DOHH2 (cell line): ENCODE data around the gene ACVR1B.

Experiments
- EZH2phosphoT487 ChIP-seq: fragments of 200-600 bp; sonication (generic); IDR thresholded peaks from 2 replicates; pipeline ENCODE4 v1.6.1; 2017; ENCODE audit warnings: borderline replicate concordance, mild to moderate bottlenecking, antibody characterized with exemption, low read length, moderate library complexity, mixed read lengths
- TF ChIP-seq, protein P1 (sequence below): fragments of 200-600 bp; sonication (generic); IDR thresholded peaks from one replicate; pipeline ENCODE4 v1.5.1; 2014; ENCODE audit warnings: antibody characterized with exemption, mild to moderate bottlenecking, low read depth, low read length; ENCODE audit not compliant: poor library complexity, severe bottlenecking

DNA sequence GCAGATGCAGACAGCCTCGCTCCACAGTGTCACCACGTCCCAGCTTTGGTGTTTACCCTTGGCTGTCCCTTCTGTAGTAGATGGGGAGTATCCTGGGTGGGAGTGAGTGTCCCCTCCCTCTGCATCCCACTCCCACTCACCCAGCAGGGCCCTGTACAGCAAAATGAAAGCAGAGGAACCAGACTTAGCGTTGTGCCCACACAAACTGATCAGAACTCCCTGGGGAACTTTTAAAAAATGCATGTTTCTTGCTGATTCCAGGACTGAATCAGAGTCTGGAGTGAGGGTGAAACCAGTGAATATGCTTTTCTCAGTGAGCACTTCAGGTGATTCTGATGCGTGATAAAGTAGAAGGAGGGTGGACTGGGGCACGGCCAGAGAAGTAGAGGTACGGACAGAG, 41.3 kb upstream of the ACVR1B start:
- TF ChIP-seq, protein P1, sequence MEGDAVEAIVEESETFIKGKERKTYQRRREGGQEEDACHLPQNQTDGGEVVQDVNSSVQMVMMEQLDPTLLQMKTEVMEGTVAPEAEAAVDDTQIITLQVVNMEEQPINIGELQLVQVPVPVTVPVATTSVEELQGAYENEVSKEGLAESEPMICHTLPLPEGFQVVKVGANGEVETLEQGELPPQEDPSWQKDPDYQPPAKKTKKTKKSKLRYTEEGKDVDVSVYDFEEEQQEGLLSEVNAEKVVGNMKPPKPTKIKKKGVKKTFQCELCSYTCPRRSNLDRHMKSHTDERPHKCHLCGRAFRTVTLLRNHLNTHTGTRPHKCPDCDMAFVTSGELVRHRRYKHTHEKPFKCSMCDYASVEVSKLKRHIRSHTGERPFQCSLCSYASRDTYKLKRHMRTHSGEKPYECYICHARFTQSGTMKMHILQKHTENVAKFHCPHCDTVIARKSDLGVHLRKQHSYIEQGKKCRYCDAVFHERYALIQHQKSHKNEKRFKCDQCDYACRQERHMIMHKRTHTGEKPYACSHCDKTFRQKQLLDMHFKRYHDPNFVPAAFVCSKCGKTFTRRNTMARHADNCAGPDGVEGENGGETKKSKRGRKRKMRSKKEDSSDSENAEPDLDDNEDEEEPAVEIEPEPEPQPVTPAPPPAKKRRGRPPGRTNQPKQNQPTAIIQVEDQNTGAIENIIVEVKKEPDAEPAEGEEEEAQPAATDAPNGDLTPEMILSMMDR, result no peak
- TF ChIP-seq EZH2phosphoT487, result no peak
